Renal pelvis (tissue), 12 donors: ENCODE results near the gene OR14J1. TPM values are rescaled to one million over a fixed set of nuclear protein-coding genes. Genes with fewer than 3 reads are reported as not detected.
"Not testable (repeated sequence)": the region's sequence is repeated elsewhere in the genome, so short reads cannot be mapped to it uniquely, and the experiment has no call there.

Experiments
- DNase-seq: peaks from one replicate; pipeline ENCODE4 v3.0.0-alpha.2; 2013
- long read RNA-seq, 16 experiments: transcript quantifications; one replicate each; lab custom pipeline, GENCODE V29; 2026
- polyA plus RNA-seq, 3 donors: library from polyadenylated mRNA; unstranded; fragments of 120-200 nt; gene quantifications; one replicate each; pipeline ENCODE4 v1.2.1, GENCODE V29; 2013; ENCODE audit not compliant: insufficient read length in 3 of 3

The OR14J1 gene, protein sequence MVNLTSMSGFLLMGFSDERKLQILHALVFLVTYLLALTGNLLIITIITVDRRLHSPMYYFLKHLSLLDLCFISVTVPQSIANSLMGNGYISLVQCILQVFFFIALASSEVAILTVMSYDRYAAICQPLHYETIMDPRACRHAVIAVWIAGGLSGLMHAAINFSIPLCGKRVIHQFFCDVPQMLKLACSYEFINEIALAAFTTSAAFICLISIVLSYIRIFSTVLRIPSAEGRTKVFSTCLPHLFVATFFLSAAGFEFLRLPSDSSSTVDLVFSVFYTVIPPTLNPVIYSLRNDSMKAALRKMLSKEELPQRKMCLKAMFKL
- polyA plus RNA-seq, result under 1 TPM; 0.04 to 0.13 (median 0.05) TPM
- long read RNA-seq, donor 1, result 0 reads
- long read RNA-seq, donor 2, result 0 reads
- long read RNA-seq, donor 3, result 0 reads
- long read RNA-seq, donor 4, result 0 reads
- long read RNA-seq, donor 5, result 0 reads
- long read RNA-seq, donor 6, result 0 reads
- long read RNA-seq, donor 7, result 0 reads
- long read RNA-seq, donor 8, result 0 reads
- long read RNA-seq, donor 9, result 0 reads
- long read RNA-seq, donor 10, result 0 reads
- long read RNA-seq, donor 11, result 0 reads
- long read RNA-seq, donor 12, result 0 reads
- long read RNA-seq, donor 13, result 0 reads
- long read RNA-seq, donor 14, result 0 reads
- long read RNA-seq, donor 15, result 0 reads
- long read RNA-seq, donor 16, result 0 reads

DNA sequence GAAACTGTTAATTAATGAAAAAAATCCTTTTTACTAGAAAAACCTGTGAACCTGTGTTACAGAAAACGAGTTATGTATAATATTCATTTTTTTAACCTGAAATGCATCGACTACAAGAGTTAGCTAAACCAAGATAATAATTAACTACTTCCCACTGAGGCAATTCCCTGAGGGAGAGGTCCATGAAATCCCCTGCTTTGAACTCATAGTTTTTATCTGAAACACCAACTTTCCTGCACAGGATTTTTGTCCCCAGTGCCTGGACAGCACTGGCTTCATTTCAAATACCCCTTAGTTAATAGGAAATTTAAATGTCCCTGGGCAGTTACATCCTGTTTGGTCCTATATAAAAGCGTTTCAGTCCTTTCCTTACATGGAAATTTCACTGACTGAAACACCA lies at the start of gene OR14J1:
OR14J1 (plus strand) TSS at position 386 of the 400 bp plus-strand sequence. CDS start 4,989 bp downstream, outside the sequence.
- no peak for DNase-seq

DNA sequence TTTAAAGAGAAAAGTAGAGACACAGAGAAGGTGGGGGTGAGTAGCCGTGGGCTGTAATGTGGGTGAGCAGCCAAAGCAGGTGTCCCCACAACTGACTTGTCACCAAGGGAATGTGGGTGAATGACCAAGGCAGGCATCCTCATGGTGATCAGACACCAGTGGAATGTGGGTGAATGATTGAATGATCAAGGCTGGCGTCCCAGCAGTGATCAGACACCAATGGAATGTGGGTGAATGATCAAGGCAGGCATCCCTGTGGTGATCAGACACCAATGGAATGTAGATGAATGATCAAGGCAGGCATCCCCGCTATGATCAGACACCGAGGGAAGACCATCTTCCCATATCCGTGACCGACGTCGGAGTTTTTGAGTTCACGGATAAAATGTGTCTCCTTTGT lies 49.8 kb upstream of the OR14J1 start:
- DNase-seq, result no peak

DNA sequence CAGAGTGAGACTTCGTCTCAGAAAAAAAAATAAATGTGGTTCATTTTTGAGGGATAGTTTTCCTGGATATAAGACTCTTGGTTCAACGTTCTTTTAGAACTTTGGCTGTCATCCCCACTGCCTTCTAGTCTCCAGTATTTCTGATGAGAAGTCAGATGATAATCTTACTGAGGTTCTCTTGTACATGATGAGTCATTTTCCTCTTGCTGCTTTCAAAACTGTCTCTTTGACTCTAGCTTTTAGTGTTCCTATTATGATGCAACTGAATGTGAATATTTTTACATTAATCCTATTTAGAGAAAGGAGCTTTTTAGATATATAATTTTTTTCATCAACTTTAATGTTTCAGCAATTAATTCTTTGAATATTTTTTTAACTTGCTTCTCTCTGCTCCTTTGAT lies 46.0 kb upstream of the OR14J1 start:
- DNase-seq, result no peak

DNA sequence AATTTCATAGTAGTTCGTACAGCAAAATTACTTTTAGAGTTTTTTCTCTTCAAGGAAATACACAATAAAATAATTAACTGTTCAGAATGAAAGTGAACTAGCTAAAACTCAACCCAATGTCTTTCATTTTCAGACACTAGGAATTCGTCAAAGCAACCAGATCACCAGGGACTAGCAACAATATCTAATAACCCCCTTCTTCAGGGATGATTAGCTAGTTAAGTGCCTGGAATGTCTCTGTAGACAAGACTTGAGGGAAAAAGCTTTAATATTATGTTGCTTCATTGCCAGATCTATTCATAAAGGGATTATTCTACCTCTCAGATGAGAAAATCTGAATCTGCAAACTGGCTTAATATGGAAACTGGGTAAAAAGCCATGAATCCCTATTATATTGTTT lies 41.8 kb upstream of the OR14J1 start:
- DNase-seq, result no peak

DNA sequence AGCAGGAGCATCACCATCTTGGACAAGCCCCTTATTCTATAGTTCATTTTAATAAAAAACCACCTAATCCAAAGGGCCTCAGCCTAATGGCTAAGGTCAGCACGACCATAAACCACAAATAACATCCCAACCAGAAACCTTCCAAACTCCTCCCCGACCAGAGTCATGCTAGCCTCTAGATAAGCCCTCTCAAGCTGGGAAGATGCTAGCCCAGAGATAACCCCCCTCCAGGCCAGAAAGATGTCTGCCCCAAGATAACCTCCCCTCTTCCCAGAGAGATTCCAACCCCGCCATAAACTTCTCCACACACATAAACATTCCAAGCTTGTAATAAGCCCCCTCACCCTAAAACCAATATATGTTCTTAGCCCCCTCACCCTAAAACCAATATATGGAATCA lies 38.5 kb upstream of the OR14J1 start:
- DNase-seq, result no peak

DNA sequence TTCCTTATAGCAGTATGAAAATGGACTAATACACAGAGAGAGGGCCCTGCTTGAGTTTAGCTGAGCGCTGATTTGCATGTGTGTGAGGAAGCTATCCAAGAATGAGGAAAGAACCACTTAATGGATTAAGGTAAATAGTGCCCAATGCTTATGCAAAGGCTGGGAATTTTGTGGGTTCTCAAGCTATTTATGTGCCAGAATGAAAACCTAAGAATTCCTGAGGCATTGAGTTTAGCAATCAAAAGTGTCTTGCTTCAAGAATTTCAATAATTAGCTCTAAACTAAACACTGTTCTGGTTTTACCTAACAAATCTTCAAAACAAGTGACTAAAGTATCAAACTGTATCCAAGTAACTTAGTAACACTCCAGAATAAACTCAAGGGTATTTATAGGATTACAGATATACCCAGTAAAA lies 7.0 kb upstream of the OR14J1 start:
- DNase-seq, result no peak

DNA sequence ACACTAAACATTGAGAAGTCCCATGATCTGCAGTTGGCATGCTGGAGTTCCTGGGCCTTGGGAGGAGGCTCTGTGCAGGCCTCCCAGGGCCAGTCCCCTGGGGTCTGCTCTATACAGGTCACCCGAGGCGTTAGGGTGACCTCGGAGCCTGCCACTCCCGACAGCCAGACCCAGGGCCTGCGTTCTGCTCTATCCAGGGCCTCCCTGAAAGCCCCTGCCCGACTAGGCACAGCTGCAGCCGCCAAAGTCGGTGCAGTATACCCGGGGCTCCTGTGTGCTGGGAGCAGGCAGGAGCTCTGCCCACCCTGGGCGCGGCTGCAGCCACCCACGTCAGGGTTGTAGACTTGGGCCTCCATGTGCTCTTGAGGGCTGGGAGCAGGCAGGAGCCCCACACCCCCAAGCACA lies 6.3 kb upstream of the OR14J1 start:
- no peak for DNase-seq

DNA sequence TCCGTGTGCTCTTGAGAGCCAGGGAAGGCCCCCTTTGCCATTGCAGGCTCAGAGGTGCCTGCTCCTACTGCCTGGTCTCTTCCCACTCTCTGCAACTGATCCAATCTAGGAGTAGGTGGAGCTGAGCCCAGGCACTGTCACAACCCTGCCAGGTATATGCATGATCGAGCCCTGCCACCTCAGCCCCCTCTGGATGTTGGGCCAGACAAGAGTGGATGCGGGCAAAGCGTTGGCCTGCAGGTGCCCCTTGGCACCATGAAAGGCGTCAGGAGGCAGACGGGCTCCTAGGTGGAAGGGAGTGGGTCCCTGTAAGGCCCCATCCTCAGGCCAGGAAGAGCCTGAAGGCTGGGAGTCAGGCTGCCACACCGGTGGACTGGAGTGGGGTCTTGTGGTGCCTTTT lies 5.9 kb upstream of the OR14J1 start:
- no peak for DNase-seq

DNA sequence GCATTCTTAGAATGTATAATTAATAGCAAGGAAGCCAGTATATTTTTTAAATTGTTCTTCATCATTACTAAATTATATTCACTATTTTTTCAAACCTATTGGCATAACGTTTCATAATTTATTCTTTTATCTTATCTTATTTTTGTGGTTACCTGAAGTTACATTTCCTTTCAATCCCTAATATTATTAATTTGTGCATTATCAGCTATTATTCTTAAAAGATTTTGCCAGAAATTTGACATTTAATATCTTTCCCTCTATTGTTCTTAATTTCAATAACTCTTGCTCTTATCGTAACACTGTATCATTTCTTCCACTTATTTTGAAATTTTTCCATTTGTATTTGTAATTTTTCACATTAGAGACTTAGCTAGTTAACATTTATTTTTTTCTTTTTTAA lies 18.4 kb downstream of the OR14J1 start:
- DNase-seq, result no peak

DNA sequence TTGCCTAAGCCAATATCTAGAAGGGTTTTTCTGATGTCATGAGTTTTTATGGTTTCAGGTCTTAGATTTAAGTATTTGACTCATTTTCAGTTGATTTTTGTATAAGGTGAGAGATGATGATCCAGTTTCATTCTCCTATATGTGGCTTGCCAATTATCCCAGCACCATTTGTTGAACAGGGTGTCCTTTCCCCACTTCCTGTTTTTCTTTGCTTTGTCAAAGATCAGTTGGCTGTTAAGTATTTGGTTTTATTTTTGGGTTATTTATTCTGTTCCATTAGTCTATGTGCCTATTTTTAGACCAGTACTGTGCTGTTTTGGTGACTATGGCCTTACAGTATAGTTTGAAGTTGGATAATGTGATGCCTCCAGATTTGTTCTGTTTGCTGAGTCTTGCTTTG lies 21.8 kb downstream of the OR14J1 start:
- not testable (repeated sequence) for DNase-seq

DNA sequence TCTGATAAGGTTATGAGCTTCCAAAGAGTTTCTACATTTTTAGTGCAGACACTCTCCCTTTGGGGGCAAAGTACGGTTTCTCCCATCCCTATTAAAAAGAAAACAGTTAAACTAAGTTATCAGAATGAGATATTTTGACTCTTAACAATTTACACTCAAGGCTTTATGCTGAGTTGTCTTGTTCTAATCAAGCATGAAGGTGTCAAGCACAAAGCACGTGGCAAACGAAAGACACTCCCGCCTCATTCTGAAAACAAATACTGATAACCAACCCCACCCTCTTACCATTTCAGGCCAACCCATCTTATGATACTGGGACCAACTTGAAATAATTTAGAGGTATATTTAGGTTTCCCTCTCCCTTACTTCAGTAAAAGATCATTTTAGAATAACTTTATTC lies 24.3 kb downstream of the OR14J1 start:
- DNase-seq, result no peak

DNA sequence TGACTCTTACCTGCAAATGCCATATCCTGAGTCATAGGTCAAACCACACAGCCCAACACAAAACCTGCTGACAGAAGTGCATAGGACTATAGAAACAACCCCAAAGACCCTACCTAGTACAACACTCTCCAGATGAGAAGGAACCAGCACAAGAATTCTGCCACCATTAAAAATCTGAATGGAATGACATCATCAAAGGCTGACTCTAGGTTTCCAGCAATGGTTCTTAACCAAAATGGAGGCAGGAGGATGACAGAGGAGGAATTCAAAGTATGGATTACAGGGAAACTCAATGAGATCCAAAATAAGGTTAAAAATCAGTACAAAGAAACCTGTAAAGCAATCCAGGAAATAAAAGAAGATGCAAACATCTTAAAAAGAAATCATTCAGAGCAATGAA lies 31.2 kb downstream of the OR14J1 start:
- no peak for DNase-seq

DNA sequence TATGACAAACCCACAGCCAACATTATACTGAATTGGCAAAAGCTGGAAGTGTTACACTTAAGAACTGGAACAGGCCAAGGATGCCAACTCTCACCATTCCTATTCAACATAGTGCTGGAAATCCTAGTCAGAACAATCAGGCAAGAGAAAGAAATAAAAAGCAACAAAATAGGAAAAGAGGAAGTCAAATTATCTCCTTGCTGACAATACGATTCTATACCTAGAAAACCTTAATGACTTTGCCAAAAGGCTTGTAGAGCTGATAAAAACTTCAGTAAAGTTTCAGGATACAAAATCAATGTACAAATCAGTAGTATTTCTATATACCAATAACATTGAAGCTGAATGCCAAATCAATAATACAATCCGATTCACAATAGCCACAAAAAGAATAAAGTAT lies 34.8 kb downstream of the OR14J1 start:
- DNase-seq, result no peak

DNA sequence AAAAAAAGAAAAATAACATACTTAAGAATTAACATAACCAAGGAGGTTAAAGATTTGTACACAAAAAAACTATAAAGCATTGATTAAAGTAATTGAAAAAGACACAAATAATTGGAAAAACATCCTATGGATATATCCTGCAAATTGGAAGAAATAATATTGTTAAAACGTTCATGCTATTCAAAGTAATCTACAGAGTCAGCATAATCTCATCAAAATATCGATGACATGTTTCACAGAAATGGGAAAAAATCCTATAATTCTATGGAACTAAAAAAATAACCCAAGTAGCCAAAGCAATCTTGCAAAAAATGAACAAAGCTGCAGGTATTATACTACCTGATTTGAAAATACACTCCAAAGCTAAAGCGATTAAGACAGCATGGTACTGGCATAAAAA lies 43.9 kb downstream of the OR14J1 start:
- no peak for DNase-seq

DNA sequence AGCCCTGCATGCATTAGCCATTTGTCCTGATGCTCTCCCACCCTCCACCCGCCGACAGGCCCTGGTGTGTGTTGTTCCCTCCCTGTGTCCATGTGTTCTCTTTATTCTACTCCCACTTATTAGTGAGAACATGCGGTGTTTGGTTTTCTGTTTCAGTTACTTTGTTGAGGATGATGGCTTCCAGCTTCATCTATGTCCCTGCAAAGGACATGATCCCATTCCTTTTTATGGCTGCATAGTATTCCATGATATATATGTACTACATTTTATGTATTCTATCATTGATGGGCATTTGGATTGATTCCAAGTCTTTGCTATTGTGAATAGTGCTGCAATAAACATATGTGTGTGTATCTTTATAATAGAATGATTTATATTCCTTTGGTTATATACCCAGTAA lies 47.8 kb downstream of the OR14J1 start:
- DNase-seq, result not testable (repeated sequence)

DNA sequence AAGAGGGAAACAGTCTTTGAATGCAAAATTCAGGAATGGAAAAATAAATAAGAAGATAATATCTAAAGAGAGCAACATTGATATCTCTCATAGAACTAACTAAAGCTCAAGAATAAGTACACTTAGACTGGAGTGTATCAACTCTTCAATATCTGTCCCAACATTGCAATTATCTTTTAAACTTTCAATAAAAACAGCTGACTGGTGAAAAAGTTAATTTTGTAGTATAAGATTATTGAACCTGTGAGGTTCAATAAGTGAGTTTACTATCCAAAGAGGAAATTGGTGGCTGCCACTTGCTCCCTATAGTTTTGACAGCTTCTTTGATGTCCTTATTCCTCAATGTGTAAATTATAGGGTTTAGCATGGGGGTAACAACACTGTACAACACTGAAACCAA lies 53.5 kb downstream of the OR14J1 start:
- no peak for DNase-seq

DNA sequence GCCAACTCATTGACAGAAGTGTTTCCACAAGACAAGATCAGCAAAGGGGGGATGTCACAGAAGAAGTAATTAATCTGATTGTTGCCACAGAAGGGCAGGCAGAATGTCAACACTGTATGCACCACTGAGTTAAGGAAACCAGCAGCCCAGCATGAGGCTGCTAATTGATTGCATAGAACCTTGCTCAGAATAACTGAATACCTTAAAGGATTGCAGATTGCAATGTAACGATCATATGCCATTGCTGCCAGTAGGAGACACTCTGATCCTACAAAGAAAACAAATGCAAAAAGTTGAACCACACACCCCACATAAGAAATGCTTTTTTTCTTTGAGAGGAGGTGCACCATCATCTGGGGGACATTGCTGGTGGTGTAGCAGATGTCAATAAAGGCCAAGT lies 54.1 kb downstream of the OR14J1 start:
- no peak for DNase-seq

Other genes starting within 250 kb of the OR14J1 start
- gene OR2B3, start 214.4 kb upstream of the OR14J1 start, polyA plus RNA-seq, result not detected
- not detected for gene OR2J1, start 202.2 kb upstream of the OR14J1 start, polyA plus RNA-seq
- gene OR2J3, start 193.6 kb upstream of the OR14J1 start, polyA plus RNA-seq, result not detected
- not detected for gene OR2J2, start 130.8 kb upstream of the OR14J1 start, polyA plus RNA-seq
- gene OR5V1, start 67.2 kb downstream of the OR14J1 start, polyA plus RNA-seq, result not detected
- gene OR12D3, start 73.6 kb downstream of the OR14J1 start, polyA plus RNA-seq, result not detected
- not detected for gene OR12D2, start 93.9 kb downstream of the OR14J1 start, polyA plus RNA-seq
- not detected for gene OR12D1, start 113.2 kb downstream of the OR14J1 start, polyA plus RNA-seq
- not detected for gene OR10C1, start 137.6 kb downstream of the OR14J1 start, polyA plus RNA-seq
- gene OR11A1, start 155.4 kb downstream of the OR14J1 start, polyA plus RNA-seq, result not detected
- not detected for gene OR2H1, start 155.5 kb downstream of the OR14J1 start, polyA plus RNA-seq
- not detected for gene MAS1L, start 186.3 kb downstream of the OR14J1 start, polyA plus RNA-seq